ENCODE results near the gene APOD.

APOD gene

GRCh38 chr3:195537995-195538394 lies 45.7 kb downstream of the APOD start:
- no peak overlapping the region for H3K27ac ChIP-seq
- TF ChIP-seq ZFX (IDR thresholded peaks at IDR 0.05; ENCODE audit: borderline replicate concordance) (no peak), CTCF (IDR thresholded peaks at IDR 0.05) (no peak)

GRCh38 chr3:195535293-195535692 lies 48.4 kb downstream of the APOD start:
- TF ChIP-seq CTCF (IDR thresholded peaks at IDR 0.05), result no peak
- TF ChIP-seq ZFX (IDR thresholded peaks at IDR 0.05; ENCODE audit: borderline replicate concordance), result no peak
- H3K27ac ChIP-seq, result no peak overlapping the region

GRCh38 chr3:195532834-195533233 lies 50.9 kb downstream of the APOD start:
- no peak overlapping the region for H3K27ac ChIP-seq
- no peak for TF ChIP-seq CTCF (IDR thresholded peaks at IDR 0.05)
- no peak for TF ChIP-seq ZFX (IDR thresholded peaks at IDR 0.05; ENCODE audit: borderline replicate concordance)

- TF ChIP-seq CTCF (IDR thresholded peaks at IDR 0.05), result no peak
- no peak for TF ChIP-seq ZFX (IDR thresholded peaks at IDR 0.05; ENCODE audit: borderline replicate concordance)
- H3K27ac ChIP-seq, result no peak overlapping the region
Measured at GRCh38 chr3:195532345-195532744, 51.4 kb downstream of the APOD start.

GRCh38 chr3:195531683-195532082 lies 52.1 kb downstream of the APOD start:
- TF ChIP-seq CTCF (IDR thresholded peaks at IDR 0.05) (no peak), ZFX (IDR thresholded peaks at IDR 0.05; ENCODE audit: borderline replicate concordance) (no peak)
- H3K27ac ChIP-seq, result no peak overlapping the region

- TF ChIP-seq CTCF (IDR thresholded peaks at IDR 0.05), result no peak
- TF ChIP-seq ZFX (IDR thresholded peaks at IDR 0.05; ENCODE audit: borderline replicate concordance), result no peak
- no peak overlapping the region for H3K27ac ChIP-seq
Measured at GRCh38 chr3:195526492-195526891, 57.2 kb downstream of the APOD start.

GRCh38 chr3:195524171-195524896 lies 59.4 kb downstream of the APOD start:
- TF ChIP-seq CTCF (IDR thresholded peaks at IDR 0.05) (no peak), ZFX (IDR thresholded peaks at IDR 0.05; ENCODE audit: borderline replicate concordance) (no peak)
- no peak overlapping the region for H3K27ac ChIP-seq

All from 22Rv1 (cell line).